Cardiac muscle cell (in vitro differentiated cells and primary cell): ENCODE measurements around the gene B3GLCT. TPM values are rescaled to one million over a fixed set of nuclear protein-coding genes. Genes with fewer than 3 reads are reported as not detected.

Experiments used
- DNase-seq, 2 donors: peaks; one replicate each; pipeline versions ENCODE4 v3.0.0 to v3.0.0-alpha.2; 2010 to 2017; ENCODE audit warnings: low read depth in 1 of 2, low spot score in 1 of 2
- H3K27ac ChIP-seq: fragments of 200-600 bp; sonication (generic); 2 replicates; pipeline ENCODE4 v1.5.1; 2016
- H3K27me3 ChIP-seq: fragments of 200-600 bp; sonication (generic); 2 replicates; pipeline ENCODE4 v1.6.0; 2016; ENCODE audit warnings: control low read depth
- H3K36me3 ChIP-seq: fragments of 200-600 bp; sonication (generic); 2 replicates; pipeline ENCODE4 v1.5.1; 2016; ENCODE audit warnings: control low read depth
- H3K4me1 ChIP-seq: fragments of 200-600 bp; sonication (generic); 2 replicates; pipeline ENCODE4 v1.8.1; 2017; ENCODE audit warnings: low read depth, mild to moderate bottlenecking, mixed run types
- H3K4me3 ChIP-seq: fragments of 200-600 bp; sonication (generic); 2 replicates; pipeline ENCODE4 v1.5.1; 2016; ENCODE audit warnings: mild to moderate bottlenecking
- H3K9me3 ChIP-seq: fragments of 200-600 bp; sonication (generic); 2 replicates; pipeline ENCODE4 v1.5.1; 2017; ENCODE audit warnings: low read depth, mild to moderate bottlenecking, control low read depth
- polyA plus RNA-seq: library from polyadenylated mRNA; unstranded; fragments of >200 nt; fragmentation: Nextera tagmentation; extraction: Ambion mirVana; gene quantifications from 2 replicates; pipeline ENCODE4 v1.2.1, GENCODE V29; 2016
- total RNA-seq: library from RNA; depleted of rRNA; stranded (reverse); fragments of >200 nt; gene quantifications from 2 replicates; pipeline ENCODE4 v1.2.3, GENCODE V29; 2016
- TF ChIP-seq, protein P1 (sequence below): IDR thresholded peaks from 2 replicates; pipeline ENCODE4 v1.5.1; 2012; ENCODE audit warnings: low read depth, mild to moderate bottlenecking, low read length

Gene B3GLCT
- total and polyA plus RNA-seq, 2 experiments from 2014 or later, result 4.5 to 6.2 TPM

DNA sequence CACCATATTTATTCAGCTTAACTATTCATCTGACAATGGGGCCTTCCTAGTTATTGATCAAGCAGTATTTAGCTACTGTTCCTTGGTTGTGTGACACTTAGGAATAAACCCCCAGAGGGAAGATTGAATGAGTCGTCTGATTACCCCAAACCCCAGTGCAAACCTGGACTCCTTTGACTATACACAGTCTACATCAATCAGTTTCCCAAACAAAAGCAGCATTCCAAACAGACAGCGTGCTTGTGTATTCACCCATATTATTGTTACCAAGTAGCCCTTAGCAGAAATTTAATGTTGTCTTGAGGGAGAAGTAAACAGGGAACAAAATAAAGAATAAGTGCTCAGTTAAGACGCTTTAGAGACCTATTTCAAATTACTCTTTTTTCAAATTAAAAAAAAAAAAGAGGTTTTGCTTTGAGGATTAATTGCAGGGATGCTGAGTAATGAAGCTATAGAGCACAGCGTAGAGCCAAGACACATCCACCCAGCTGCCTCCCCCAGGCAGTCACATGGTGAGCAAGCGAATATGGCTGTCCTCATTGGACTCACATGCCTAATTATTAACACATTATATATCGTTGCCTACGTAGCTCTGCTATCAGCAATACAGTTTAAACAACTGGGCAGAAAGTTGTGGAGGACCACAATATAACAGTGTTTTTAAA lies 14.7 kb upstream of the B3GLCT start:
- Histone ChIP-seq H3K9me3 (no peaks in the 10 kb centered on the region), H3K27me3 (no peaks in the 10 kb centered on the region), H3K4me3 (no peak overlapping the region), H3K4me1 (no peaks in the 10 kb centered on the region), H3K36me3 (no peaks in the 10 kb centered on the region), H3K27ac (no peak overlapping the region)
- no peak for DNase-seq
- TF ChIP-seq, protein P1, sequence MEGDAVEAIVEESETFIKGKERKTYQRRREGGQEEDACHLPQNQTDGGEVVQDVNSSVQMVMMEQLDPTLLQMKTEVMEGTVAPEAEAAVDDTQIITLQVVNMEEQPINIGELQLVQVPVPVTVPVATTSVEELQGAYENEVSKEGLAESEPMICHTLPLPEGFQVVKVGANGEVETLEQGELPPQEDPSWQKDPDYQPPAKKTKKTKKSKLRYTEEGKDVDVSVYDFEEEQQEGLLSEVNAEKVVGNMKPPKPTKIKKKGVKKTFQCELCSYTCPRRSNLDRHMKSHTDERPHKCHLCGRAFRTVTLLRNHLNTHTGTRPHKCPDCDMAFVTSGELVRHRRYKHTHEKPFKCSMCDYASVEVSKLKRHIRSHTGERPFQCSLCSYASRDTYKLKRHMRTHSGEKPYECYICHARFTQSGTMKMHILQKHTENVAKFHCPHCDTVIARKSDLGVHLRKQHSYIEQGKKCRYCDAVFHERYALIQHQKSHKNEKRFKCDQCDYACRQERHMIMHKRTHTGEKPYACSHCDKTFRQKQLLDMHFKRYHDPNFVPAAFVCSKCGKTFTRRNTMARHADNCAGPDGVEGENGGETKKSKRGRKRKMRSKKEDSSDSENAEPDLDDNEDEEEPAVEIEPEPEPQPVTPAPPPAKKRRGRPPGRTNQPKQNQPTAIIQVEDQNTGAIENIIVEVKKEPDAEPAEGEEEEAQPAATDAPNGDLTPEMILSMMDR, result no peak

GRCh38 chr13:31191748-31192147 lies 8.0 kb upstream of the B3GLCT start:
- Histone ChIP-seq H3K9me3 (no peaks in the 10 kb centered on the region), H3K36me3 (no peaks in the 10 kb centered on the region), H3K4me1 (no peaks in the 10 kb centered on the region), H3K4me3 (no peak overlapping the region), H3K27me3 (no peaks in the 10 kb centered on the region), H3K27ac (no peak overlapping the region)
- no peak for DNase-seq
- TF ChIP-seq, protein P1, result no peak

DNA sequence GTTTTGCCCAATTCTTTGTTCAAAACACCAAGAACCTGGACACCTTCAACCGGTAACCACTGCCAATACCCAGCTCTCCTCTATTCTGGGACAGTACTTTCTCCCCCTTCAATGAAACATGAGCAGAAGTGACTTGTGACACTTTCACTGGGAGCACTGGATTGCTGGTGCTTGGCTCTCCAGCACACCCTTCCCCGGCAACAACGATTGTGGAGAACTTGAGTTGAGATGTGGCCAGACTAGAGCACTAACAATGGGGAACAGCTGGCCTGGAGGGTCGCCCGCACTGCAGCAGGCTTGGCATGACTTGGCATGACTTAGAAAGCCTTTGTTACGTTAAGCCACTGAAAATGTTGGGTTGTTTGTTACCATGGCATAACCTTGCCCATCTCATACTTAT lies 7.5 kb upstream of the B3GLCT start:
- H3K4me3 ChIP-seq, result no peak overlapping the region
- H3K4me1 ChIP-seq, result no peaks in the 10 kb centered on the region
- H3K9me3 ChIP-seq, result no peaks in the 10 kb centered on the region
- no peak for DNase-seq
- H3K36me3 ChIP-seq, result no peaks in the 10 kb centered on the region
- TF ChIP-seq, protein P1, result no peak
- no peaks in the 10 kb centered on the region for H3K27me3 ChIP-seq
- H3K27ac ChIP-seq, result no peak overlapping the region

GRCh38 chr13:31195616-31196015 lies 4.2 kb upstream of the B3GLCT start:
- no peaks in the 10 kb centered on the region for H3K4me1 ChIP-seq
- no peak overlapping the region for H3K4me3 ChIP-seq
- H3K27me3 ChIP-seq, result no peaks in the 10 kb centered on the region
- TF ChIP-seq, protein P1, result no peak
- no peaks in the 10 kb centered on the region for H3K9me3 ChIP-seq
- H3K36me3 ChIP-seq, result no peaks in the 10 kb centered on the region
- no peak overlapping the region for H3K27ac ChIP-seq
- DNase-seq, result no peak

DNA sequence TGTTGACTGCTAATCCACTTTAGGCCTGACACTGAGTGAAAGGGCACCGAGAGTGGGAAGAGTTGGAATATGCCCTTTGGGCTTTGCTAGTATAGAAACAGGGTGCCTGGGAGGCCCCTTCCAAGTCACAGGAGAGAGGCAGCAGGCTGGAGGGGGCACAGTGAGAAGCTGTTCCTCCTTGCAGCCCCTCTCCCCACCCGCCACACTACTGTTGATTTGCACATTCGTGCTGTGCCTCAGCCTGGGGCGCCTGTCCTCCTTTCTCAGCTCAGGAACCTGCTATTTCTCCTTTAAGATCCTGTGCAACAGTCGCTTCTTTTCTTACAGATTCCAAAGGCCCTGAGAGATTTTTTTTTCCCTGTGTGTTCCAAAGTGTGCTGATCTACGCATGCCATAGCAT lies 2.8 kb upstream of the B3GLCT start:
- TF ChIP-seq, protein P1, result no peak

More for the DNA sequence above, 2.8 kb upstream of the B3GLCT start:
- Histone ChIP-seq H3K27ac (no peak overlapping the region), H3K9me3 (no peaks in the 10 kb centered on the region), H3K4me1 (no peaks in the 10 kb centered on the region), H3K4me3 (no peak overlapping the region), H3K27me3 (no peaks in the 10 kb centered on the region), H3K36me3 (no peaks in the 10 kb centered on the region)
- DNase-seq, result no peak
